ENCODE results near the gene NPS.

The NPS gene

DNA sequence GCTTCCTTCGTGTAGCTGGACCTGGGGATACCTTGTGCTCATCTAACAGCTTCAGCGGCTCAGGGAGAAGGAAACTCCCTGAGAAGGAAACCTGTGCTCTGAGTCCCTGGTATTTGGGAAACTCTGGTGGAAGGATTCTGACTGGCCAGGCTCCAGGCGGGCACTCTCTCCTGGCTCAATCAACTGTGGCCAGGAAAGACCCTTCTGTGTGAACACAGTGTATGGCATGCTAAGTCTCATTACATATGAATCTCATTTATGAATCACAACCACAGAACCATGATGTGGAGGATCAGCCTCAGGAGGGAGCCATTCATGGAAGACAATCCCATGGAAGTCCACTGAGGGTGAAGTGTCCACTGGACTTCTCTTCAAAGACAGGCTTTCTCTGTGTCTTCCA is 20.9 kb downstream of the NPS start:
- Histone ChIP-seq H3K9ac (ENCODE audit: low read length) (no peak overlapping the region), H3K4me2 (ENCODE audit: low read length) (no peak overlapping the region), H3K36me3 (replicated peaks; ENCODE audit: low read depth, low read length) (no peaks in the 10 kb centered on the region), H3K4me1 (ENCODE audit: low read length) (no peaks in the 10 kb centered on the region), H3K79me2 (ENCODE audit: low read length) (no peaks in the 10 kb centered on the region), H3K4me3 (ENCODE audit: low read length) (no peak overlapping the region), H3K9me3 (ENCODE audit: insufficient read depth, low read length) (no peaks in the 10 kb centered on the region), H4K20me1 (ENCODE audit: insufficient read depth, low read length) (no peaks in the 10 kb centered on the region), H2AFZ (ENCODE audit: low read depth, low read length) (no peak overlapping the region), H3K27ac (ENCODE audit: low read length) (no peak overlapping the region), H3K27me3 (ENCODE audit: low read depth, low read length) (no peaks in the 10 kb centered on the region)
- TF ChIP-seq EZH2phosphoT487 (IDR thresholded peaks at IDR 0.05; ENCODE audit: low read depth), result no peak
- TF ChIP-seq, protein P1, sequence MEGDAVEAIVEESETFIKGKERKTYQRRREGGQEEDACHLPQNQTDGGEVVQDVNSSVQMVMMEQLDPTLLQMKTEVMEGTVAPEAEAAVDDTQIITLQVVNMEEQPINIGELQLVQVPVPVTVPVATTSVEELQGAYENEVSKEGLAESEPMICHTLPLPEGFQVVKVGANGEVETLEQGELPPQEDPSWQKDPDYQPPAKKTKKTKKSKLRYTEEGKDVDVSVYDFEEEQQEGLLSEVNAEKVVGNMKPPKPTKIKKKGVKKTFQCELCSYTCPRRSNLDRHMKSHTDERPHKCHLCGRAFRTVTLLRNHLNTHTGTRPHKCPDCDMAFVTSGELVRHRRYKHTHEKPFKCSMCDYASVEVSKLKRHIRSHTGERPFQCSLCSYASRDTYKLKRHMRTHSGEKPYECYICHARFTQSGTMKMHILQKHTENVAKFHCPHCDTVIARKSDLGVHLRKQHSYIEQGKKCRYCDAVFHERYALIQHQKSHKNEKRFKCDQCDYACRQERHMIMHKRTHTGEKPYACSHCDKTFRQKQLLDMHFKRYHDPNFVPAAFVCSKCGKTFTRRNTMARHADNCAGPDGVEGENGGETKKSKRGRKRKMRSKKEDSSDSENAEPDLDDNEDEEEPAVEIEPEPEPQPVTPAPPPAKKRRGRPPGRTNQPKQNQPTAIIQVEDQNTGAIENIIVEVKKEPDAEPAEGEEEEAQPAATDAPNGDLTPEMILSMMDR (IDR thresholded peaks at IDR 0.05; ENCODE audit: low read depth, low read length), result no peak

DNA sequence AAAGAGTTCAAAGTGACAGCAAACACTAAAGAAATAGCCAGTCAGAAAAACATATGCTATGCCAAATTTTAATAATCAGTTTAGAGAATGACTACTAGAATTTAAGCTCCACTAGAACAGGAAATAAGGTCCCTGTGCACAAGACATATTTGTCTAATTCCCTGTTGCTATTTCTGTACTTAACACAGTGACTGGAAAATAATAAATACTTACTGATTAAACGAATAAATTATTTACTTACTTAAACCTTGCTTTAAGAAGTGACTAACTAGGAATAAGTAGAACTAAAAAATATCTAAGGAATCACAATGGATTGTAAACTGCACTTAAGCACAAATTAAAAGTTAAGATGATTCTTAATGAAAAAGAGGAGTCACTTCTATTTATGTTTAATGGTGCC is 22.3 kb downstream of the NPS start:
- H3K36me3 ChIP-seq (replicated peaks; ENCODE audit: low read depth, low read length), result no peaks in the 10 kb centered on the region
- no peaks in the 10 kb centered on the region for H3K9me3 ChIP-seq (ENCODE audit: insufficient read depth, low read length)
- no peak for TF ChIP-seq EZH2phosphoT487 (IDR thresholded peaks at IDR 0.05; ENCODE audit: low read depth)
- TF ChIP-seq, protein P1 (IDR thresholded peaks at IDR 0.05; ENCODE audit: low read depth, low read length), result no peak
- no peaks in the 10 kb centered on the region for H3K4me1 ChIP-seq (ENCODE audit: low read length)
- H3K27ac ChIP-seq (ENCODE audit: low read length), result no peak overlapping the region
- H3K4me2 ChIP-seq (ENCODE audit: low read length), result no peak overlapping the region
- no peaks in the 10 kb centered on the region for H3K79me2 ChIP-seq (ENCODE audit: low read length)
- H3K4me3 ChIP-seq (ENCODE audit: low read length), result no peak overlapping the region
- no peaks in the 10 kb centered on the region for H3K27me3 ChIP-seq (ENCODE audit: low read depth, low read length)
- no peaks in the 10 kb centered on the region for H4K20me1 ChIP-seq (ENCODE audit: insufficient read depth, low read length)
- H3K9ac ChIP-seq (ENCODE audit: low read length), result no peak overlapping the region
- H2AFZ ChIP-seq (ENCODE audit: low read depth, low read length), result no peak overlapping the region

DNA sequence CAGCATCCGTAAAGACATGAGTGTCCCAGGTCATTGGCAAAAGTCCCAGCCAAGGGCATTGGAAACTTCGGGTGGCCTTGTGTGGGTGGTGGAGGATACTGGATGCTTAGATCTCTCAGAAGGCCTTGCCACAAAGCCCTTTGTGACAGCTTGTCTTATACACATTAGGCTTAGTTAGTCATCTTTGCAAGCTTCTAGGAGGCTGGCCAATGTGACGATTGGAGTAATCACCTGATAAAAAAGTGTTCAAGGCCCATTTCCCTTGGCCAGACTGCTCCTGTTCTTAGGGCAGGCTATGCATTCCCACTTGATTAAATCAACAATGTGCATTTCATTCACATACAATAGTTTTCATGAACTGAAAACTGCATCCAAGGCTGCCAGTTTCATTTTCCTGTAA is 26.9 kb downstream of the NPS start:
- Histone ChIP-seq H3K4me3 (ENCODE audit: low read length) (no peak overlapping the region), H3K79me2 (ENCODE audit: low read length) (no peaks in the 10 kb centered on the region), H3K9ac (ENCODE audit: low read length) (no peak overlapping the region), H2AFZ (ENCODE audit: low read depth, low read length) (no peak overlapping the region), H3K27me3 (ENCODE audit: low read depth, low read length) (no peaks in the 10 kb centered on the region), H4K20me1 (ENCODE audit: insufficient read depth, low read length) (no peaks in the 10 kb centered on the region), H3K4me2 (ENCODE audit: low read length) (no peak overlapping the region), H3K9me3 (ENCODE audit: insufficient read depth, low read length) (no peaks in the 10 kb centered on the region), H3K27ac (ENCODE audit: low read length) (no peak overlapping the region), H3K36me3 (replicated peaks; ENCODE audit: low read depth, low read length) (no peaks in the 10 kb centered on the region), H3K4me1 (ENCODE audit: low read length) (no peaks in the 10 kb centered on the region)
- TF ChIP-seq, protein P1 (IDR thresholded peaks at IDR 0.05; ENCODE audit: low read depth, low read length), result no peak
- TF ChIP-seq EZH2phosphoT487 (IDR thresholded peaks at IDR 0.05; ENCODE audit: low read depth), result no peak

DNA sequence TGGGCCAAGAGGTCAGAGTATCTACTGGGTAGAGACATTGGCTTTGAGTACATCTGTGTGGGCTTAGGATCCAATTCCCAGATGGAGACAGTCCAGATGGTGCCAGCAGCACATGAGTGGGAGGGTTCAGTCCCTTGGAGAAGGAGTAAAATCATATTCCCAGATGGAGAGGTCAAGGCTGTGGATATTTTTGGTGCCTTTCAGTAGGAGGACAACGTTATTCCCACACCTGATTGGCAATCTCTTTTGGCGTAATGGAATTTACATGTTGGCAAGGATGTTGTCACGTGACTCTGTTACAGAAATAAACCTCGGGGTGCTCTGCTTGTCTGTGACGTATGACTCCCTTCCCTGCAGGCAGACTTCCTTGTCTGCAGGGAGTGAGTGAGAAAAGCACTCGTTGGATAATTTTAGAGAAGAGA is 27.6 kb downstream of the NPS start:
- Histone ChIP-seq H3K9ac (ENCODE audit: low read length) (no peak overlapping the region), H3K4me3 (ENCODE audit: low read length) (no peak overlapping the region), H2AFZ (ENCODE audit: low read depth, low read length) (no peak overlapping the region), H3K9me3 (ENCODE audit: insufficient read depth, low read length) (no peaks in the 10 kb centered on the region), H3K4me1 (ENCODE audit: low read length) (no peaks in the 10 kb centered on the region), H4K20me1 (ENCODE audit: insufficient read depth, low read length) (no peaks in the 10 kb centered on the region), H3K27ac (ENCODE audit: low read length) (no peak overlapping the region), H3K27me3 (ENCODE audit: low read depth, low read length) (no peaks in the 10 kb centered on the region), H3K36me3 (replicated peaks; ENCODE audit: low read depth, low read length) (no peaks in the 10 kb centered on the region), H3K4me2 (ENCODE audit: low read length) (no peak overlapping the region), H3K79me2 (ENCODE audit: low read length) (no peaks in the 10 kb centered on the region)
- TF ChIP-seq, protein P1 (IDR thresholded peaks at IDR 0.05; ENCODE audit: low read depth, low read length), result no peak
- no peak for TF ChIP-seq EZH2phosphoT487 (IDR thresholded peaks at IDR 0.05; ENCODE audit: low read depth)
